ENCODE results near the gene FAM24B. TPM values are rescaled to one million over a fixed set of nuclear protein-coding genes. Genes with fewer than 3 reads are reported as not detected.

Gene FAM24B
- total and polyA plus RNA-seq, 2 experiments from 2014 or later: 3.8 to 7.0 TPM

- WGBS, 2 experiments (ENCODE audit: low coverage in 1 of 2, low lambda C conversion rate in 2 of 2, missing lambda C conversion rate in 2 of 2): 95 to 100% methylated on average over 1 of the region's 1 CpG
- no peaks in the 10 kb centered on the region for H3K36me3 ChIP-seq (ENCODE audit: low read depth)
- H3K79me2 ChIP-seq (ENCODE audit: insufficient read depth): peaks cover 85% of the 10 kb centered on the region
- no peak overlapping the region for H3K4me2 ChIP-seq (ENCODE audit: unreplicated experiment)
- peaks cover 54% of the 10 kb centered on the region for H3K4me1 ChIP-seq (ENCODE audit: insufficient read depth)
- H4K20me1 ChIP-seq (ENCODE audit: insufficient read depth): no peaks in the 10 kb centered on the region
- H2AFZ ChIP-seq: no peak overlapping the region
- H3F3A ChIP-seq (ENCODE audit: insufficient read depth): peaks cover 14% of the 10 kb centered on the region; the same call in 1 of the 2 replicates
- TF ChIP-seq EZH2phosphoT487 (IDR thresholded peaks at IDR 0.05; ENCODE audit: insufficient read depth, low read depth): no peak
- TF ChIP-seq EZH2 (IDR thresholded peaks at IDR 0.05; ENCODE audit: insufficient read depth, poor library complexity, severe bottlenecking): no peak
- no peaks in the 10 kb centered on the region for H3K9me3 ChIP-seq (ENCODE audit: low read depth)
- no peak overlapping the region for H3K4me3 ChIP-seq
- in situ Hi-C loops (cut with MboI): no loop called here
- peak overlapping the region; percentile 38 for H3K27ac ChIP-seq
- no peak overlapping the region for H3K9ac ChIP-seq
- H3K9me2 ChIP-seq (ENCODE audit: insufficient read depth): no peaks in the 10 kb centered on the region
- DNase-seq: peak; percentile 73
- no peaks in the 10 kb centered on the region for H3K27me3 ChIP-seq (replicated peaks; ENCODE audit: insufficient read depth)
Measured at GRCh38 chr10:122864901-122865300, 14.5 kb downstream of the FAM24B start.

GRCh38 chr10:122864194-122864592 is 15.2 kb downstream of the FAM24B start:
- H3K27me3 ChIP-seq (replicated peaks; ENCODE audit: insufficient read depth): no peaks in the 10 kb centered on the region
- no peaks in the 10 kb centered on the region for H3K9me2 ChIP-seq (ENCODE audit: insufficient read depth)
- peaks cover 54% of the 10 kb centered on the region for H3K4me1 ChIP-seq (ENCODE audit: insufficient read depth)
- TF ChIP-seq EZH2 (IDR thresholded peaks at IDR 0.05; ENCODE audit: insufficient read depth, poor library complexity, severe bottlenecking): no peak
- no peak for TF ChIP-seq EZH2phosphoT487 (IDR thresholded peaks at IDR 0.05; ENCODE audit: insufficient read depth, low read depth)
- H3K27ac ChIP-seq: peak overlapping the region; percentile 38
- H3K36me3 ChIP-seq (ENCODE audit: low read depth): no peaks in the 10 kb centered on the region
- peak; percentile 31 for DNase-seq
- H3K4me2 ChIP-seq (ENCODE audit: unreplicated experiment): no peak overlapping the region
- no peaks in the 10 kb centered on the region for H4K20me1 ChIP-seq (ENCODE audit: insufficient read depth)
- H3K79me2 ChIP-seq (ENCODE audit: insufficient read depth): peaks cover 85% of the 10 kb centered on the region
- WGBS, 2 experiments (ENCODE audit: low coverage in 1 of 2, low lambda C conversion rate in 2 of 2, missing lambda C conversion rate in 2 of 2): 99 to 100% methylated on average over 2 of the region's 2 CpGs
- in situ Hi-C loops (cut with MboI): no loop called here
- no peak overlapping the region for H3K4me3 ChIP-seq
- H3F3A ChIP-seq (ENCODE audit: insufficient read depth): peaks cover 14% of the 10 kb centered on the region; the same call in 1 of the 2 replicates
- H3K9me3 ChIP-seq (ENCODE audit: low read depth): no peaks in the 10 kb centered on the region
- H2AFZ ChIP-seq: no peak overlapping the region
- no peak overlapping the region for H3K9ac ChIP-seq

- no peak for TF ChIP-seq EZH2phosphoT487 (IDR thresholded peaks at IDR 0.05; ENCODE audit: insufficient read depth, low read depth)
- no peak for TF ChIP-seq EZH2 (IDR thresholded peaks at IDR 0.05; ENCODE audit: insufficient read depth, poor library complexity, severe bottlenecking)
- H3K9me2 ChIP-seq (ENCODE audit: insufficient read depth): no peaks in the 10 kb centered on the region
- no peak for DNase-seq
- H2AFZ ChIP-seq: no peak overlapping the region
- no peaks in the 10 kb centered on the region for H3K36me3 ChIP-seq (ENCODE audit: low read depth)
- peaks cover 54% of the 10 kb centered on the region for H3K4me1 ChIP-seq (ENCODE audit: insufficient read depth)
- H3K4me2 ChIP-seq (ENCODE audit: unreplicated experiment): no peak overlapping the region
- in situ Hi-C loops (cut with MboI): no loop called here
- H3K79me2 ChIP-seq (ENCODE audit: insufficient read depth): peaks cover 90% of the 10 kb centered on the region
- peaks cover 14% of the 10 kb centered on the region; the same call in 1 of the 2 replicates for H3F3A ChIP-seq (ENCODE audit: insufficient read depth)
- WGBS, 2 experiments (ENCODE audit: low coverage in 1 of 2, low lambda C conversion rate in 2 of 2, missing lambda C conversion rate in 2 of 2): 89 to 98% methylated on average over 2 of the region's 2 CpGs
- no peaks in the 10 kb centered on the region for H3K9me3 ChIP-seq (ENCODE audit: low read depth)
- H3K27me3 ChIP-seq (replicated peaks; ENCODE audit: insufficient read depth): no peaks in the 10 kb centered on the region
- no peaks in the 10 kb centered on the region for H4K20me1 ChIP-seq (ENCODE audit: insufficient read depth)
- H3K9ac ChIP-seq: no peak overlapping the region
- H3K4me3 ChIP-seq: no peak overlapping the region
- H3K27ac ChIP-seq: peak overlapping the region; percentile 9; the same call in 1 of the 2 replicates
Measured at GRCh38 chr10:122863216-122864193, 15.9 kb downstream of the FAM24B start.

GRCh38 chr10:122861711-122862161 is 17.6 kb downstream of the FAM24B start:
- H3K9me2 ChIP-seq (ENCODE audit: insufficient read depth): no peaks in the 10 kb centered on the region
- peaks cover 89% of the 10 kb centered on the region for H3K79me2 ChIP-seq (ENCODE audit: insufficient read depth)
- 4 to 20% methylated on average over 1 of the region's 1 CpG for WGBS, 2 experiments (ENCODE audit: low coverage in 1 of 2, low lambda C conversion rate in 2 of 2, missing lambda C conversion rate in 2 of 2)
- in situ Hi-C loops (cut with MboI): no loop called here
- H3K27ac ChIP-seq: peak overlapping the region; percentile 64
- H4K20me1 ChIP-seq (ENCODE audit: insufficient read depth): no peaks in the 10 kb centered on the region
- no peaks in the 10 kb centered on the region for H3K27me3 ChIP-seq (replicated peaks; ENCODE audit: insufficient read depth)
- peaks cover 62% of the 10 kb centered on the region for H3K4me1 ChIP-seq (ENCODE audit: insufficient read depth)
- H3K9ac ChIP-seq: 0 out of 2 replicates have a peak overlapping the region, but pooled peaks have one; percentile 12
- H3F3A ChIP-seq (ENCODE audit: insufficient read depth): peaks cover 10% of the 10 kb centered on the region
- DNase-seq: peak; percentile 80
- H3K36me3 ChIP-seq (ENCODE audit: low read depth): no peaks in the 10 kb centered on the region
- H2AFZ ChIP-seq: peak overlapping the region; percentile 12; the same call in 1 of the 2 replicates
- peak overlapping the region; percentile 67 for H3K4me2 ChIP-seq (ENCODE audit: unreplicated experiment)
- H3K9me3 ChIP-seq (ENCODE audit: low read depth): no peaks in the 10 kb centered on the region
- TF ChIP-seq EZH2phosphoT487 (IDR thresholded peaks at IDR 0.05; ENCODE audit: insufficient read depth, low read depth): no peak
- TF ChIP-seq EZH2 (IDR thresholded peaks at IDR 0.05; ENCODE audit: insufficient read depth, poor library complexity, severe bottlenecking): no peak
- H3K4me3 ChIP-seq: no peak overlapping the region; the same call in 1 of the 2 replicates
